ENCODE data around the gene DMXL2.

GRCh38 chr15:51398626-51399025, 223.9 kb downstream of the DMXL2 start:
- TF ChIP-seq CTCF (IDR thresholded peaks at IDR 0.05): no peak
- TF ChIP-seq POLR2AphosphoS5 (IDR thresholded peaks at IDR 0.05): no peak
- TF ChIP-seq POLR2A (IDR thresholded peaks at IDR 0.05): no peak
- TF ChIP-seq EP300 (IDR thresholded peaks at IDR 0.05): no peak
